8988T (cell line): ENCODE data around the gene MATN1.

Experiments used
- DNase-seq: peaks from one replicate; pipeline ENCODE4 v3.0.0; 2011

Gene MATN1

DNA sequence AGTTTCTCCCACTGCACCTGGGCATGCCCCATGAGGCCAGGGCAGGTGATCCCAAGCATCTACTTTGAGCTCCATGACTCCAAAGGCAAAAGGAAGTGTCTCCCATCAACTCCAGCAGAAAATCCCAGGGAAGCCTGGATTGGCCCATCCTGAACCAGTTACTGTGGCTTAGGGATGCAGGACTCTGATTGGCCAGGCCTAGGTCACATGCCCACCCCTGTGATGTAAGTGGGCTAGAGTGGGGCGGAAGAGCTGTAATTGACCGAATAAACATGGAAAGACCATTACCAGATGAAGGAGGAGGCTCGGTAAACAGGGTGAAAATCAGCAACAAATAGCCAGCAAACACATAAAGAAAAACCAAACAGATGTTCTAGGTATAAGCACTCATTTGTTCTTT lies 45.2 kb downstream of the MATN1 start:
- no peak for DNase-seq

GRCh38 chr1:30677471-30677870 lies 45.9 kb downstream of the MATN1 start:
- no peak for DNase-seq

DNA sequence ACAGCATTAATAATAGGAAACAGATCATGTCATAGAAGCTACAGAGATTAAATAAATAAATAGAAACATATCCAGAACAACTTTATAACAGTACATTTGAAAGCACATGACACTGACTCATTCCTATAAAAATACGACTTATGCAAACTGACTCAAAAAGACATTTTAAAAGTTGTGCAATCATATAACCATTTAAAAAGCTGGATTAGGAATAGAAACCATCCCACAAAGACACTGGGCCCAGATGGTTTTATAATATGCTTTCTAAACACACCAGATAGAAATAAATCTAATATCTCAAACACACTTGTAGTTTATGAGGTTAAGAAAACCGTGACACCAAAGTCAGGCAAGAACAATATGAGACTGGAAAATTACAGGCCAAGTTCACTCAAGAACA lies 47.6 kb downstream of the MATN1 start:
- no peak for DNase-seq

GRCh38 chr1:30675289-30675688 lies 48.1 kb downstream of the MATN1 start:
- no peak for DNase-seq

GRCh38 chr1:30673395-30673794 lies 50.0 kb downstream of the MATN1 start:
- DNase-seq: no peak

- no peak for DNase-seq
Observed at GRCh38 chr1:30672661-30673060, 50.7 kb downstream of the MATN1 start.

- DNase-seq: no peak
Observed at GRCh38 chr1:30670240-30671060, 52.9 kb downstream of the MATN1 start.

GRCh38 chr1:30668546-30669327 lies 54.6 kb downstream of the MATN1 start:
- DNase-seq: no peak

DNA sequence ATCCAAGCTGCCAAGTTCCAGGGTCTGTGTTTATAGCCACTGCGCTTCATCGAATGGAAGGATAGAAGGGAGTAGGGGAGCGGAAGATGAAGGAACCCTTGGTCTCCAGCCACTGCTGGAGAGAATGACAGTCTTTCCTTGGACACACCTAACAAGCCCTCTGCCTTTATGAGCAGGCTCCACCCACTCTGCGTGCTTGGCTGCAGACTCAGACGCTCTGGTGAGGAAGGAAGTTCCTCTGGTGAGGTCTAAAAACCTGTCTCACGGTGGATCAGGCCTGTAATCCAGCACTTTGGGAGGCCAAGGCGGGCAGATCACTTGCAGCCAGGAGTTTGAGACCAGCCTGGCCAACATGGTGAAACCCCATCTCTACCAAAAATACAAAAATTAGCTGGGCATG lies 55.4 kb downstream of the MATN1 start:
- no peak for DNase-seq

- DNase-seq: no peak
Observed at GRCh38 chr1:30666756-30667273, 56.6 kb downstream of the MATN1 start.

- DNase-seq: no peak
Observed at GRCh38 chr1:30665216-30666010, 58.0 kb downstream of the MATN1 start.

DNA sequence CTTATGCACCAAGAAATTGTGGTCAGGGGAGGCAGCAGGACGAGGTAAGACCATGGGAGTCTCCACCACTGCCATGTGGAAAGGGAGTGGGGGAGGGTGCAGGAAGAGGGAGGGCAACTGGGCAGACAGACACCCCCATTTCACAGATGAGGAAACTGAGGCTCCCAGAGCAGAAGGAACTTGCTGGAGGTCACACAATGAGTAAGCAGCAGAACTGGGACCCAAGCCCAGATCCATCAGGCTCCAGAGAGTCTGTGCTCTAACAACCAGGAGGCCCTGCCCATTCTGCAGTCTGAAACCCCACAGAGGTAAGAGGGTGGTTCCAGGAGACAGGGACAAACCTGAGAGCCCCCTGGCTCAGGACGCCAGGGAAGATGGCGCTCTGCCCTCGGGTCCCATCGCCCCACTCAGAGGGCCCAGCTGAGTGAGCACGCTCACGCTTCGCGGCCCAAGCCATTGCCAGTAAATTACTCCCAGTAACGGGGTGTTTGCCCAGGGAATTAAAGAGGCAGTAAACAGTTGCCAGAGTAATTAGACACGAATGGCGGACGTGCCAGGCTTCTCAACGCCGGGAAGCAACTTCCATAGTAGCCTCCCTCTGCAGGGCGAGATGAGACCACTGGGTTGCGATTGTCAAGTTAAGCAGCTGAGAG lies 59.2 kb downstream of the MATN1 start:
- no peak for DNase-seq

GRCh38 chr1:30663596-30664091 lies 59.7 kb downstream of the MATN1 start:
- DNase-seq: no peak

- DNase-seq: no peak
Observed at GRCh38 chr1:30662291-30662840, 61.0 kb downstream of the MATN1 start.

GRCh38 chr1:30661311-30661710 lies 62.1 kb downstream of the MATN1 start:
- DNase-seq: no peak
